A549 (cell line): ENCODE data around the gene ANO7. TPM values are rescaled to one million over a fixed set of nuclear protein-coding genes. Genes with fewer than 3 reads are reported as not detected.

ENCODE experiments used
- ATAC-seq, 2 experiments: fragments of 200-7000 bp in 1 of 2; fragments of >200 bp in 1 of 2; cut with Nextera tagmentation in 1 of 2; cut with Tn5 transposase in 1 of 2; 3 replicates each; pipeline versions ENCODE4 v1.8.0 to v1.9.1; 2018 to 2020; ENCODE audit warnings: mild to moderate bottlenecking in 1 of 2, moderate library complexity in 1 of 2
- CTCF ChIA-PET: fragments of 300-600 bp; sonication (Branson Sonifier 250); formaldehyde crosslinking; extraction: SDS; loops from one replicate; lab custom pipeline; 2021; ENCODE audit warnings: antibody characterized with exemption, inconsistent platforms; lab: Yijun Ruan, JAX
- POLR2A ChIA-PET: fragments of 350-600 bp; formaldehyde crosslinking; extraction: SDS; loops from one replicate; lab custom pipeline; 2021; ENCODE audit warnings: antibody characterized with exemption, inconsistent platforms; lab: Yijun Ruan, JAX
- DNase-seq, 2 experiments: peaks; one replicate each; pipeline versions ENCODE4 v3.0.0 to v3.0.0-alpha.2; 2011 to 2016; ENCODE audit warnings: low read depth in 1 of 2, low spot score in 1 of 2
- FAIRE-seq: peaks from 2 replicates; lab custom pipeline; 2011; peaks lifted over from hg19 to GRCh38; lab: Jason Lieb, UNC
- H3K27ac ChIP-seq, 2 experiments: fragments of >200 bp; sonication (Bioruptor Twin); formaldehyde crosslinking; 3 replicates each; pipeline ENCODE4 v1.5.1; 2016 to 2017
- H3K4me1 ChIP-seq: fragments of >200 bp; sonication (Bioruptor Twin); formaldehyde crosslinking; 3 replicates; pipeline ENCODE4 v1.6.1; 2016
- H3K4me2 ChIP-seq: fragments of >200 bp; sonication (Bioruptor Twin); formaldehyde crosslinking; 3 replicates; pipeline ENCODE4 v1.6.1; 2016
- H3K4me3 ChIP-seq: fragments of >200 bp; sonication (Bioruptor Twin); formaldehyde crosslinking; 3 replicates; pipeline ENCODE4 v1.5.1; 2016
- H3K9me3 ChIP-seq: fragments of >200 bp; sonication (Bioruptor Twin); formaldehyde crosslinking; 3 replicates; pipeline ENCODE4 v1.6.1; 2016
- CBX8 ChIP-seq: fragments of 200-600 bp; sonication (generic); IDR thresholded peaks from 2 replicates; pipeline ENCODE4 v1.6.1; 2016
- CTCF ChIP-seq: fragments of >200 bp; sonication (Bioruptor Twin); formaldehyde crosslinking; IDR thresholded peaks from 3 replicates; pipeline ENCODE4 v1.5.1; 2016
- EHF ChIP-seq: fragments of 250-450 bp; sonication (Bioruptor Pico); IDR thresholded peaks from 2 replicates; pipeline ENCODE4 v1.5.0; 2020; ENCODE audit warnings: mild to moderate bottlenecking
- EHMT2 ChIP-seq: fragments of 200-600 bp; sonication (generic); IDR thresholded peaks from 2 replicates; pipeline ENCODE4 v1.6.1; 2016; ENCODE audit warnings: antibody characterized with exemption, low read depth, mild to moderate bottlenecking, moderate library complexity
- EP300 ChIP-seq, 2 experiments: fragments of >200 bp; sonication (Bioruptor Twin); formaldehyde crosslinking; IDR thresholded peaks; 2 replicates in 1 of 2; 3 replicates in 1 of 2; pipeline ENCODE4 v1.6.1; 2016 to 2017
- GATA3 ChIP-seq: IDR thresholded peaks from 2 replicates; pipeline ENCODE4 v1.6.1; 2012; ENCODE audit warnings: borderline replicate concordance
- HES2 ChIP-seq: fragments of >200 bp; sonication (Bioruptor Twin); formaldehyde crosslinking; IDR thresholded peaks from 2 replicates; pipeline ENCODE4 v1.6.1; 2016
- HEYL ChIP-seq: fragments of 250-450 bp; sonication (Bioruptor Pico); IDR thresholded peaks from 2 replicates; pipeline ENCODE4 v1.8.0; 2021; ENCODE audit warnings: mild to moderate bottlenecking, moderate library complexity
- HMGXB4 ChIP-seq: fragments of 250-450 bp; sonication (Bioruptor Pico); IDR thresholded peaks from 2 replicates; pipeline ENCODE4 v1.5.0; 2021; ENCODE audit warnings: mild to moderate bottlenecking, moderate library complexity, borderline replicate concordance
- HOXA7 ChIP-seq: fragments of 250-450 bp; sonication (Bioruptor Pico); IDR thresholded peaks from 2 replicates; pipeline ENCODE4 v1.5.0; 2020; ENCODE audit warnings: mild to moderate bottlenecking, moderate library complexity
- HOXB5 ChIP-seq: fragments of 250-450 bp; sonication (Bioruptor Pico); IDR thresholded peaks from 2 replicates; pipeline ENCODE4 v1.5.0; 2020; ENCODE audit warnings: mild to moderate bottlenecking, moderate library complexity
- JUN ChIP-seq, 2 experiments: fragments of >200 bp; sonication (Bioruptor Twin); formaldehyde crosslinking; IDR thresholded peaks; 2 replicates in 1 of 2; 3 replicates in 1 of 2; pipeline ENCODE4 v1.6.1; 2016 to 2017
- KDM1A ChIP-seq: fragments of 200-600 bp; sonication (generic); IDR thresholded peaks from 2 replicates; pipeline ENCODE4 v1.6.1; 2016; ENCODE audit warnings: low read depth, mild to moderate bottlenecking
- KDM5A ChIP-seq: fragments of 200-600 bp; sonication (generic); IDR thresholded peaks from 2 replicates; pipeline ENCODE4 v1.6.1; 2016; ENCODE audit warnings: antibody characterized with exemption, mild to moderate bottlenecking
- MAFK ChIP-seq: fragments of 450-650 bp; IDR thresholded peaks from 2 replicates; pipeline ENCODE4 v1.6.1; 2014; ENCODE audit not compliant: partially characterized antibody
- MAZ ChIP-seq: fragments of 150-350 bp; IDR thresholded peaks from 2 replicates; pipeline ENCODE4 v1.6.1; 2014; ENCODE audit warnings: antibody characterized with exemption, low read depth, low read length, borderline replicate concordance
- NR3C1 ChIP-seq: fragments of >200 bp; sonication (Bioruptor Twin); formaldehyde crosslinking; IDR thresholded peaks from 3 replicates; pipeline ENCODE4 v1.6.1; 2017
- PHF8 ChIP-seq: fragments of 200-600 bp; sonication (generic); IDR thresholded peaks from 2 replicates; pipeline ENCODE4 v1.6.1; 2016; ENCODE audit warnings: low read depth, mild to moderate bottlenecking, antibody characterized with exemption, moderate library complexity, borderline replicate concordance
- POLR2AphosphoS2 ChIP-seq: conservative IDR thresholded peaks from 2 replicates; pipeline ENCODE4 v1.6.1; 2012; ENCODE audit warnings: low read length, improper control_type of control experiment, inconsistent platforms
- RARB ChIP-seq: fragments of 250-450 bp; sonication (Bioruptor Pico); IDR thresholded peaks from 2 replicates; pipeline ENCODE4 v1.8.0; 2021; ENCODE audit warnings: mild to moderate bottlenecking, moderate library complexity
- USF2 ChIP-seq: fragments of 450-650 bp; IDR thresholded peaks from 2 replicates; pipeline ENCODE4 v1.6.1; 2014; ENCODE audit warnings: antibody characterized with exemption
- ZFP36 ChIP-seq: fragments of 450-650 bp; IDR thresholded peaks from 2 replicates; pipeline ENCODE4 v1.6.1; 2014; ENCODE audit warnings: borderline replicate concordance; ENCODE audit not compliant: partially characterized antibody
- ZNF302 ChIP-seq: fragments of 250-450 bp; sonication (Bioruptor Pico); IDR thresholded peaks from 2 replicates; pipeline ENCODE4 v1.9.0; 2021; ENCODE audit warnings: inconsistent platforms, mild to moderate bottlenecking, moderate library complexity
- WGBS: methylation state at CpG from one replicate; pipeline ENCODE4 v1.1.6; 2017; ENCODE audit errors: missing lambda C conversion rate; 5-methylcytosine and 5-hydroxymethylcytosine counted together
- polyA plus RNA-seq, 4 experiments: library from polyadenylated mRNA; depleted of rRNA in 3 of 4; stranded (reverse); fragments of >200 nt; fragmentation: RNase III in 1 of 4; extraction: RNeasy Plus Mini Kit Qiagen cat#74134 plus additional on column Dnase treatment in 1 of 4; gene quantifications; 2 replicates in 3 of 4; 3 replicates in 1 of 4; pipeline ENCODE4 v1.2.3, GENCODE V29; 2011 to 2017

Gene ANO7
- polyA plus RNA-seq, 2 of the 4 experiments (the other 2 are of a cell fraction) = 0.92 to 2.7 TPM

- Histone ChIP-seq H3K4me2 (no peak overlapping the region), H3K4me1 (no peaks in the 10 kb centered on the region), H3K27ac (no peak overlapping the region), H3K9me3 (no peaks in the 10 kb centered on the region), H3K4me3 (no peak overlapping the region)
- no peak for ATAC-seq
- ChIA-PET POLR2A (no interaction called here), CTCF (interaction anchor here (0.5 kb wide), 1 partner anchor 119 kb away, joined by 3 read pairs; no protein-coding TSS in a partner anchor)
- TF ChIP-seq EP300 (IDR thresholded peaks at IDR 0.05) = no peak
- TF ChIP-seq ZNF302 = no peak
- no peak for TF ChIP-seq ZFP36
- TF ChIP-seq POLR2AphosphoS2 = no peak
- TF ChIP-seq KDM1A = no peak
- TF ChIP-seq KDM5A = no peak
- TF ChIP-seq NR3C1 = no peak
- TF ChIP-seq CTCF = no peak
- TF ChIP-seq GATA3 = no peak
- no peak for TF ChIP-seq JUN (IDR thresholded peaks at IDR 0.05)
- WGBS = 95% methylated on average over 20 of the region's 21 CpGs
- DNase-seq = no peak
- FAIRE-seq = no peak
These were observed 52.0 kb downstream of the ANO7 start for GRCh38 chr2:241240320-241241004.

- Histone ChIP-seq H3K4me3 (no peak overlapping the region), H3K9me3 (no peaks in the 10 kb centered on the region), H3K27ac (no peak overlapping the region), H3K4me1 (no peaks in the 10 kb centered on the region), H3K4me2 (no peak overlapping the region)
- TF ChIP-seq NR3C1 (no peak), RARB (no peak), KDM5A (no peak), MAFK (peak; percentile 89), MAZ (no peak)
- FAIRE-seq (no peak), ATAC-seq (no peak), DNase-seq (no peak)
- ChIA-PET POLR2A (no interaction called here), CTCF (interaction anchor here (0.8 kb wide), 1 partner anchor 8 kb away, joined by 3 read pairs; no protein-coding TSS in a partner anchor)
- 89% methylated on average over 4 of the region's 4 CpGs for WGBS
These were observed 53.2 kb downstream of the ANO7 start for GRCh38 chr2:241241669-241242068.

- ATAC-seq (no peak), DNase-seq (no peak), FAIRE-seq (no peak)
- H3K4me3 ChIP-seq = no peak overlapping the region
- no peak overlapping the region for H3K27ac ChIP-seq
- 94% methylated on average over 14 of the region's 14 CpGs for WGBS
- no peaks in the 10 kb centered on the region for H3K9me3 ChIP-seq
- CTCF ChIA-PET = no interaction called here
- H3K4me2 ChIP-seq = no peak overlapping the region
- H3K4me1 ChIP-seq = no peaks in the 10 kb centered on the region
- TF ChIP-seq PHF8 = no peak
- POLR2A ChIA-PET = no interaction called here
These were observed 53.8 kb downstream of the ANO7 start for GRCh38 chr2:241242306-241242705.

GRCh38 chr2:241244368-241244767 lies 55.9 kb downstream of the ANO7 start:
- H3K4me1 ChIP-seq = no peaks in the 10 kb centered on the region
- no peaks in the 10 kb centered on the region for H3K9me3 ChIP-seq
- H3K4me3 ChIP-seq = no peak overlapping the region
- H3K27ac ChIP-seq = no peak overlapping the region
- ATAC-seq = no peak
- CTCF ChIA-PET = interaction anchor here (0.6 to 1.5 kb wide), 2 partner anchors 13 to 101 kb away, joined by 4 to 5 read pairs; no protein-coding TSS in a partner anchor
- POLR2A ChIA-PET = no interaction called here
- no peak overlapping the region for H3K4me2 ChIP-seq
- TF ChIP-seq HMGXB4 (CRISPR knock-in tag) (no peak), ZFP36 (no peak), EHF (CRISPR knock-in tag) (no peak), USF2 (no peak), EHMT2 (no peak), HEYL (CRISPR knock-in tag) (no peak), NR3C1 (no peak), HES2 (no peak), CBX8 (no peak), HOXB5 (CRISPR knock-in tag) (no peak), MAFK (no peak), HOXA7 (CRISPR knock-in tag) (no peak), PHF8 (no peak)
- no peak for FAIRE-seq
- DNase-seq = no peak
- 94% methylated on average over 6 of the region's 6 CpGs for WGBS
